ENCODE measurements around the gene MT1F.
"Not testable (repeated sequence)": the region's sequence is repeated elsewhere in the genome, so short reads cannot be mapped to it uniquely, and the experiment has no call there.

DNA sequence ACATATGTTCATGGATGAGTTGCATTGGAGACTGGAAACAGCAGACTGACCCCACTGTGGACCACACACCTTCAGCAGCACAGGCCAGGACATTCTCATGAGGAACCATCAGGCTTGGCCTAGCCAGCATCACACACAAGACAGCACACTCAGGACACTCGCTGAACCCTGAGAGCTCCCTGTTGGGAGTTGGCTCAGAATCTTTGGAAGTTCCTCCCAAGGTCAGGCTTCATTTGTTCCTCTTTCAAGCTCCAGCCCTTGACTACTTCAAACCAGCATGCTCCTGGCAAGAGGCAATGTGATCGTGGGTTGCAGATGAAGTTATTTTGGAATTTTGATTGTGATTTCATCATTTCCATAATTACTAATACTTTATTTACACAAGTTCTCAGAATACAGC, 13.9 kb downstream of the MT1F start:
- TF ChIP-seq, protein P1, sequence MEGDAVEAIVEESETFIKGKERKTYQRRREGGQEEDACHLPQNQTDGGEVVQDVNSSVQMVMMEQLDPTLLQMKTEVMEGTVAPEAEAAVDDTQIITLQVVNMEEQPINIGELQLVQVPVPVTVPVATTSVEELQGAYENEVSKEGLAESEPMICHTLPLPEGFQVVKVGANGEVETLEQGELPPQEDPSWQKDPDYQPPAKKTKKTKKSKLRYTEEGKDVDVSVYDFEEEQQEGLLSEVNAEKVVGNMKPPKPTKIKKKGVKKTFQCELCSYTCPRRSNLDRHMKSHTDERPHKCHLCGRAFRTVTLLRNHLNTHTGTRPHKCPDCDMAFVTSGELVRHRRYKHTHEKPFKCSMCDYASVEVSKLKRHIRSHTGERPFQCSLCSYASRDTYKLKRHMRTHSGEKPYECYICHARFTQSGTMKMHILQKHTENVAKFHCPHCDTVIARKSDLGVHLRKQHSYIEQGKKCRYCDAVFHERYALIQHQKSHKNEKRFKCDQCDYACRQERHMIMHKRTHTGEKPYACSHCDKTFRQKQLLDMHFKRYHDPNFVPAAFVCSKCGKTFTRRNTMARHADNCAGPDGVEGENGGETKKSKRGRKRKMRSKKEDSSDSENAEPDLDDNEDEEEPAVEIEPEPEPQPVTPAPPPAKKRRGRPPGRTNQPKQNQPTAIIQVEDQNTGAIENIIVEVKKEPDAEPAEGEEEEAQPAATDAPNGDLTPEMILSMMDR (IDR thresholded peaks at IDR 0.05; ENCODE audit: insufficient read depth, low read length), result not testable (repeated sequence)
- not testable (repeated sequence) for TF ChIP-seq SPI1 (IDR thresholded peaks at IDR 0.05; ENCODE audit: borderline replicate concordance, low read depth); POLR2AphosphoS5 (IDR thresholded peaks at IDR 0.05; ENCODE audit: low read depth)
- TF ChIP-seq, protein P2, sequence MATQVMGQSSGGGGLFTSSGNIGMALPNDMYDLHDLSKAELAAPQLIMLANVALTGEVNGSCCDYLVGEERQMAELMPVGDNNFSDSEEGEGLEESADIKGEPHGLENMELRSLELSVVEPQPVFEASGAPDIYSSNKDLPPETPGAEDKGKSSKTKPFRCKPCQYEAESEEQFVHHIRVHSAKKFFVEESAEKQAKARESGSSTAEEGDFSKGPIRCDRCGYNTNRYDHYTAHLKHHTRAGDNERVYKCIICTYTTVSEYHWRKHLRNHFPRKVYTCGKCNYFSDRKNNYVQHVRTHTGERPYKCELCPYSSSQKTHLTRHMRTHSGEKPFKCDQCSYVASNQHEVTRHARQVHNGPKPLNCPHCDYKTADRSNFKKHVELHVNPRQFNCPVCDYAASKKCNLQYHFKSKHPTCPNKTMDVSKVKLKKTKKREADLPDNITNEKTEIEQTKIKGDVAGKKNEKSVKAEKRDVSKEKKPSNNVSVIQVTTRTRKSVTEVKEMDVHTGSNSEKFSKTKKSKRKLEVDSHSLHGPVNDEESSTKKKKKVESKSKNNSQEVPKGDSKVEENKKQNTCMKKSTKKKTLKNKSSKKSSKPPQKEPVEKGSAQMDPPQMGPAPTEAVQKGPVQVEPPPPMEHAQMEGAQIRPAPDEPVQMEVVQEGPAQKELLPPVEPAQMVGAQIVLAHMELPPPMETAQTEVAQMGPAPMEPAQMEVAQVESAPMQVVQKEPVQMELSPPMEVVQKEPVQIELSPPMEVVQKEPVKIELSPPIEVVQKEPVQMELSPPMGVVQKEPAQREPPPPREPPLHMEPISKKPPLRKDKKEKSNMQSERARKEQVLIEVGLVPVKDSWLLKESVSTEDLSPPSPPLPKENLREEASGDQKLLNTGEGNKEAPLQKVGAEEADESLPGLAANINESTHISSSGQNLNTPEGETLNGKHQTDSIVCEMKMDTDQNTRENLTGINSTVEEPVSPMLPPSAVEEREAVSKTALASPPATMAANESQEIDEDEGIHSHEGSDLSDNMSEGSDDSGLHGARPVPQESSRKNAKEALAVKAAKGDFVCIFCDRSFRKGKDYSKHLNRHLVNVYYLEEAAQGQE (IDR thresholded peaks at IDR 0.05; ENCODE audit: insufficient replicate concordance, low read depth), result not testable (repeated sequence)

All from HL-60 (cell line).